Measurements from ENCODE around the gene SFRP4. TPM values are rescaled to one million over a fixed set of nuclear protein-coding genes. Genes with fewer than 3 reads are reported as not detected.

Gene SFRP4
- total and polyA plus RNA-seq, 2 of the 4 experiments (the other 2 are of a cell fraction): not detected

DNA sequence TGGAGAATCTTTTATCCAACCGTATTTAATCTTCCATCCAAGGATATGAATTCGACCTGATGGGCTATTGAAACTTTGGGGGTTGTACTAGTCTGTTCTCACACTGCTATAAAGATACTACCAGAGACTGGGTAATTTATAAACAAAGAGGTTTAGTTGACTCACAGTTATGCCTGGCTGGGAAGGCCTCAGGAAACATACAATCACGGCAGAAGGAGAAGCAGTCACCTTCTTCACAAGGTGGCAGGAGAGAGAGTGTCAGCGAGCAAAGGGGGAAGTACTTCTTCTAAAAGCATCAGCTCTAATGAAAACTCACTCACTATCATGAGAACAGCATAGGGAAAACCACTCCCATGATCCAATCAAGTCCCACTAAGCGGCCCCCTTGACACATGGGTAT lies 47.6 kb upstream of the SFRP4 start:
- Histone ChIP-seq H3K4me3 (ENCODE audit: insufficient read depth, low read depth, low read length) (no peak overlapping the region), H2BK15ac (ENCODE audit: low read depth, low read length) (no peak overlapping the region), H3K4me2 (ENCODE audit: low read depth, low read length) (no peak overlapping the region), H3K79me1 (ENCODE audit: low read depth in 1 of 2, low read length in 2 of 2) (no peaks in the 10 kb centered on the region), H3K27ac (ENCODE audit: insufficient read depth, low read length) (no peak overlapping the region), H2AK9ac (replicated peaks; ENCODE audit: low read depth, low read length, poor library complexity) (no peak overlapping the region), H3K9ac (ENCODE audit: low read depth, low read length) (no peak overlapping the region), H3K4ac (ENCODE audit: low read depth, low read length) (no peak overlapping the region), H3K4me1 (ENCODE audit: control insufficient read depth, insufficient read depth, low read length) (no peaks in the 10 kb centered on the region), H3K36me3 (ENCODE audit: control insufficient read depth, insufficient read depth, low read length) (no peaks in the 10 kb centered on the region), H4K91ac (ENCODE audit: insufficient read depth, low read depth, low read length) (no peak overlapping the region), H3K56ac (ENCODE audit: extremely low read depth, insufficient read depth, low read length) (no peak overlapping the region), H3K14ac (replicated peaks; ENCODE audit: low read depth, low read length) (no peak overlapping the region), H3K9me1 (ENCODE audit: insufficient read depth, low read length) (no peaks in the 10 kb centered on the region), H3K18ac (ENCODE audit: low read depth, low read length) (no peak overlapping the region), H4K20me1 (ENCODE audit: insufficient read depth, low read length) (no peaks in the 10 kb centered on the region), H2BK5ac (ENCODE audit: low read depth, low read length, poor library complexity, severe bottlenecking) (no peak overlapping the region), H2BK120ac (ENCODE audit: low read depth, low read length) (no peak overlapping the region), H3K9me3 (ENCODE audit: control insufficient read depth, insufficient read depth, low read length) (peaks cover 4% of the 10 kb centered on the region), H2AK5ac (ENCODE audit: low read depth, low read length) (no peak overlapping the region), H4K5ac (ENCODE audit: low read depth, low read length) (no peak overlapping the region), H4K8ac (ENCODE audit: low read depth in 2 of 2, low read length in 2 of 2) (no peak overlapping the region), H3K23ac (ENCODE audit: low read depth, low read length) (no peak overlapping the region), H3K27me3 (ENCODE audit: control insufficient read depth, insufficient read depth, low read length) (no peaks in the 10 kb centered on the region), H2AFZ (replicated peaks; ENCODE audit: low read length, poor library complexity) (no peak overlapping the region), H2BK20ac (ENCODE audit: low read depth, low read length) (no peak overlapping the region)
- ChIA-PET POLR2A (ENCODE audit: unreplicated experiment) (no interaction called here), CTCF (no interaction called here)
- dilution Hi-C loops (cut with HindIII; ENCODE audit: low sequenced_read_pairs, unreplicated experiment) (no loop called here), in situ Hi-C loops (cut with MboI; ENCODE audit: low sequenced_read_pairs) (no loop called here), intact Hi-C loops (cut with micrococcal nuclease) (no loop called here)
- no CpG with 5 or more reads among the region's 5 CpGs for WGBS, 2 experiments (ENCODE audit: extremely low coverage in 2 of 2, insufficient read length in 1 of 2)
- BruUV-seq (replicated peaks): no TSS peak
- TF ChIP-seq BHLHE40 (IDR thresholded peaks at IDR 0.05; ENCODE audit: low read depth, low read length) (no peak), NFE2L2 (IDR thresholded peaks at IDR 0.05; ENCODE audit: low read depth, low read length) (no peak), FOS (IDR thresholded peaks at IDR 0.05; ENCODE audit: low read depth, low read length) (no peak), MAFK (IDR thresholded peaks at IDR 0.05; ENCODE audit: low read depth, low read length) (no peak), CEBPB (IDR thresholded peaks at IDR 0.05; ENCODE audit: low read depth, low read length) (no peak), RAD21 (IDR thresholded peaks at IDR 0.05; ENCODE audit: low read length) (no peak), POLR2A (IDR thresholded peaks at IDR 0.05; ENCODE audit: low read depth, low read length) (no peak), SMC3 (IDR thresholded peaks at IDR 0.05; ENCODE audit: low read depth, low read length) (no peak), CHD1 (IDR thresholded peaks at IDR 0.05; ENCODE audit: low read depth, low read length) (no peak), MAZ (IDR thresholded peaks at IDR 0.05; ENCODE audit: borderline replicate concordance, low read depth, low read length) (no peak), RCOR1 (IDR thresholded peaks at IDR 0.05; ENCODE audit: insufficient replicate concordance, low read length) (no peak), MXI1 (IDR thresholded peaks at IDR 0.05; ENCODE audit: borderline replicate concordance, low read depth, low read length) (no peak), RFX5 (IDR thresholded peaks at IDR 0.05; ENCODE audit: low read depth, low read length) (no peak)
- TF ChIP-seq, protein P1, sequence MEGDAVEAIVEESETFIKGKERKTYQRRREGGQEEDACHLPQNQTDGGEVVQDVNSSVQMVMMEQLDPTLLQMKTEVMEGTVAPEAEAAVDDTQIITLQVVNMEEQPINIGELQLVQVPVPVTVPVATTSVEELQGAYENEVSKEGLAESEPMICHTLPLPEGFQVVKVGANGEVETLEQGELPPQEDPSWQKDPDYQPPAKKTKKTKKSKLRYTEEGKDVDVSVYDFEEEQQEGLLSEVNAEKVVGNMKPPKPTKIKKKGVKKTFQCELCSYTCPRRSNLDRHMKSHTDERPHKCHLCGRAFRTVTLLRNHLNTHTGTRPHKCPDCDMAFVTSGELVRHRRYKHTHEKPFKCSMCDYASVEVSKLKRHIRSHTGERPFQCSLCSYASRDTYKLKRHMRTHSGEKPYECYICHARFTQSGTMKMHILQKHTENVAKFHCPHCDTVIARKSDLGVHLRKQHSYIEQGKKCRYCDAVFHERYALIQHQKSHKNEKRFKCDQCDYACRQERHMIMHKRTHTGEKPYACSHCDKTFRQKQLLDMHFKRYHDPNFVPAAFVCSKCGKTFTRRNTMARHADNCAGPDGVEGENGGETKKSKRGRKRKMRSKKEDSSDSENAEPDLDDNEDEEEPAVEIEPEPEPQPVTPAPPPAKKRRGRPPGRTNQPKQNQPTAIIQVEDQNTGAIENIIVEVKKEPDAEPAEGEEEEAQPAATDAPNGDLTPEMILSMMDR (conservative IDR thresholded peaks at IDR 0.05; ENCODE audit: low read depth, low read length): no peak
- TF ChIP-seq, protein P2, sequence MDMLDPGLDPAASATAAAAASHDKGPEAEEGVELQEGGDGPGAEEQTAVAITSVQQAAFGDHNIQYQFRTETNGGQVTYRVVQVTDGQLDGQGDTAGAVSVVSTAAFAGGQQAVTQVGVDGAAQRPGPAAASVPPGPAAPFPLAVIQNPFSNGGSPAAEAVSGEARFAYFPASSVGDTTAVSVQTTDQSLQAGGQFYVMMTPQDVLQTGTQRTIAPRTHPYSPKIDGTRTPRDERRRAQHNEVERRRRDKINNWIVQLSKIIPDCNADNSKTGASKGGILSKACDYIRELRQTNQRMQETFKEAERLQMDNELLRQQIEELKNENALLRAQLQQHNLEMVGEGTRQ (IDR thresholded peaks at IDR 0.05; ENCODE audit: low read depth, low read length): no peak
- TF ChIP-seq, protein P3, sequence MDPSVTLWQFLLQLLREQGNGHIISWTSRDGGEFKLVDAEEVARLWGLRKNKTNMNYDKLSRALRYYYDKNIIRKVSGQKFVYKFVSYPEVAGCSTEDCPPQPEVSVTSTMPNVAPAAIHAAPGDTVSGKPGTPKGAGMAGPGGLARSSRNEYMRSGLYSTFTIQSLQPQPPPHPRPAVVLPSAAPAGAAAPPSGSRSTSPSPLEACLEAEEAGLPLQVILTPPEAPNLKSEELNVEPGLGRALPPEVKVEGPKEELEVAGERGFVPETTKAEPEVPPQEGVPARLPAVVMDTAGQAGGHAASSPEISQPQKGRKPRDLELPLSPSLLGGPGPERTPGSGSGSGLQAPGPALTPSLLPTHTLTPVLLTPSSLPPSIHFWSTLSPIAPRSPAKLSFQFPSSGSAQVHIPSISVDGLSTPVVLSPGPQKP (IDR thresholded peaks at IDR 0.05; ENCODE audit: borderline replicate concordance, low read depth, low read length): no peak
- ATAC-seq (ENCODE audit: low read depth) (no peak), DNase-seq (no peak)

All from IMR-90 (cell line).